Suppressor macrophage (primary cell): ENCODE data around the gene GUCY2C.

Experiments
- DNase-seq, 4 experiments: peaks; one replicate each; pipeline ENCODE4 v3.0.0-alpha.2; 2020 to 2022

The GUCY2C gene

GRCh38 chr12:14681625-14682024 is 14.8 kb downstream of the GUCY2C start:
- DNase-seq, result no peak

- no peak for DNase-seq
These were observed 15.2 kb downstream of the GUCY2C start for GRCh38 chr12:14681190-14681589.

GRCh38 chr12:14678547-14679150 is 17.8 kb downstream of the GUCY2C start:
- no peak for DNase-seq

GRCh38 chr12:14668591-14668990 is 27.8 kb downstream of the GUCY2C start:
- no peak for DNase-seq

GRCh38 chr12:14665354-14666348 is 30.7 kb downstream of the GUCY2C start:
- no peak for DNase-seq

- DNase-seq, result peak; percentile 65 to 81 (median 78)
These were observed 31.9 kb downstream of the GUCY2C start for GRCh38 chr12:14664434-14665023.

GRCh38 chr12:14663002-14663401 is 33.4 kb downstream of the GUCY2C start:
- no peak for DNase-seq

- DNase-seq, result no peak
These were observed 39.6 kb downstream of the GUCY2C start for GRCh38 chr12:14656846-14657245.

GRCh38 chr12:14655284-14655683 is 41.1 kb downstream of the GUCY2C start:
- no peak for DNase-seq

- DNase-seq, result no peak
These were observed 41.6 kb downstream of the GUCY2C start for GRCh38 chr12:14654842-14655241.

GRCh38 chr12:14654416-14654815 is 42.0 kb downstream of the GUCY2C start:
- DNase-seq, result no peak

- no peak for DNase-seq
These were observed 43.9 kb downstream of the GUCY2C start for GRCh38 chr12:14652483-14652882.

GRCh38 chr12:14651371-14651770 is 45.0 kb downstream of the GUCY2C start:
- DNase-seq, result no peak

- no peak for DNase-seq
These were observed 45.6 kb downstream of the GUCY2C start for GRCh38 chr12:14650789-14651188.

- DNase-seq, result no peak
These were observed 49.2 kb downstream of the GUCY2C start for GRCh38 chr12:14647028-14647750.

- DNase-seq, result no peak
These were observed 53.1 kb downstream of the GUCY2C start for GRCh38 chr12:14643251-14643650.

GRCh38 chr12:14638066-14638465 is 58.3 kb downstream of the GUCY2C start:
- no peak for DNase-seq

- no peak for DNase-seq
These were observed 60.6 kb downstream of the GUCY2C start for GRCh38 chr12:14635776-14636175.

GRCh38 chr12:14630793-14631192 is 65.6 kb downstream of the GUCY2C start:
- DNase-seq, result no peak

- DNase-seq, result peak; percentile 78 to 87 (median 82)
These were observed 66.3 kb downstream of the GUCY2C start for GRCh38 chr12:14629832-14630710.

- no peak for DNase-seq
These were observed 67.6 kb downstream of the GUCY2C start for GRCh38 chr12:14628771-14629170.

- DNase-seq, result peak; percentile 24 to 65 (median 48)
These were observed 74.6 kb downstream of the GUCY2C start for GRCh38 chr12:14621826-14622225.
